HCT116 (cell line): ENCODE measurements around the gene HS6ST3.

Experiments
- CBX3 ChIP-seq: IDR thresholded peaks from 2 replicates; pipeline ENCODE4 v1.6.1; 2012; ENCODE audit warnings: low read depth
- CEBPB ChIP-seq: IDR thresholded peaks from 2 replicates; pipeline ENCODE4 v1.6.1; 2012; ENCODE audit warnings: low read depth
- CTCF ChIP-seq, 3 experiments: fragments of 200-600 bp in 1 of 3; sonication (generic) in 1 of 3; IDR thresholded peaks in 2 of 3; conservative IDR thresholded peaks in 1 of 3; 2 replicates each; pipeline ENCODE4 v1.5.1; 2012 to 2017; ENCODE audit warnings: low read depth in 2 of 3, low read length in 2 of 3, antibody characterized with exemption in 1 of 3, borderline replicate concordance in 1 of 3, control low read depth in 1 of 3, mild to moderate bottlenecking in 1 of 3, mixed read lengths in 1 of 3, mixed run types in 1 of 3, moderate library complexity in 1 of 3; ENCODE audit not compliant: insufficient read depth in 1 of 3
- EZH2 ChIP-seq: fragments of 200-600 bp; sonication (generic); IDR thresholded peaks from 2 replicates; pipeline ENCODE4 v1.6.1; 2017; ENCODE audit warnings: antibody characterized with exemption, mixed run types
- EZH2phosphoT487 ChIP-seq: fragments of 200-600 bp; IDR thresholded peaks from 2 replicates; pipeline ENCODE4 v1.6.1; 2018; ENCODE audit warnings: antibody characterized with exemption, borderline replicate concordance
- MAX ChIP-seq: IDR thresholded peaks from 2 replicates; pipeline ENCODE4 v1.6.1; 2012
- POLR2A ChIP-seq: IDR thresholded peaks from 2 replicates; pipeline ENCODE4 v1.7.0; 2011; ENCODE audit warnings: borderline replicate concordance; ENCODE audit not compliant: insufficient read depth, insufficient read length; ENCODE audit errors: extremely low read depth
- POLR2AphosphoS5 ChIP-seq: IDR thresholded peaks from 2 replicates; pipeline ENCODE4 v1.6.1; 2011; ENCODE audit warnings: mild to moderate bottlenecking, low read depth, low read length, moderate library complexity
- RAD21 ChIP-seq: IDR thresholded peaks from 2 replicates; pipeline ENCODE4 v1.6.1; 2012; ENCODE audit warnings: low read depth, mild to moderate bottlenecking
- REST ChIP-seq: IDR thresholded peaks from 2 replicates; pipeline ENCODE4 v1.6.1; 2012; ENCODE audit warnings: low read depth
- YY1 ChIP-seq: IDR thresholded peaks from 2 replicates; pipeline ENCODE4 v1.6.1; 2011; ENCODE audit warnings: low read length, low read depth, moderate library complexity, mild to moderate bottlenecking; ENCODE audit not compliant: insufficient replicate concordance; ENCODE audit errors: extremely low read depth
- TF ChIP-seq, protein P1 (sequence below): IDR thresholded peaks from 2 replicates; pipeline ENCODE4 v1.6.1; 2012

- TF ChIP-seq POLR2A: no peak
- TF ChIP-seq MAX: no peak
- TF ChIP-seq EZH2: no peak
- no peak for TF ChIP-seq EZH2phosphoT487
- no peak for TF ChIP-seq CEBPB
- no peak for TF ChIP-seq POLR2AphosphoS5
- no peak for TF ChIP-seq CTCF (IDR thresholded peaks at IDR 0.05 in 2 of 3, conservative IDR thresholded peaks at IDR 0.05 in 1 of 3; ENCODE audit: borderline replicate concordance in 1 of 3, insufficient read depth in 1 of 3, low read depth in 2 of 3, low read length in 2 of 3)
- no peak for TF ChIP-seq REST
- TF ChIP-seq, protein P1, sequence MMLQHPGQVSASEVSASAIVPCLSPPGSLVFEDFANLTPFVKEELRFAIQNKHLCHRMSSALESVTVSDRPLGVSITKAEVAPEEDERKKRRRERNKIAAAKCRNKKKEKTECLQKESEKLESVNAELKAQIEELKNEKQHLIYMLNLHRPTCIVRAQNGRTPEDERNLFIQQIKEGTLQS: no peak
- TF ChIP-seq CBX3: no peak
- TF ChIP-seq YY1: no peak
- TF ChIP-seq RAD21: no peak
Measured at GRCh38 chr13:96792736-96793403, 703.0 kb downstream of the HS6ST3 start.
